ENCODE results near the gene ATOX1.

Gene ATOX1

GRCh38 chr5:151766975-151767374 lies 8.5 kb upstream of the ATOX1 start:
- DNase-seq, result no peak

- DNase-seq, result no peak
Observed at GRCh38 chr5:151764801-151765200, 6.4 kb upstream of the ATOX1 start.

GRCh38 chr5:151758141-151758429 lies 346 bp downstream of the ATOX1 start:
- peak; percentile 36 for DNase-seq

GRCh38 chr5:151757233-151758140 lies 944 bp downstream of the ATOX1 start:
- no peak for DNase-seq

GRCh38 chr5:151755383-151755782 lies 3.0 kb downstream of the ATOX1 start:
- DNase-seq, result no peak

GRCh38 chr5:151751593-151751992 lies 6.8 kb downstream of the ATOX1 start:
- no peak for DNase-seq

- DNase-seq, result peak; percentile 81
Observed at GRCh38 chr5:151751091-151751490, 7.3 kb downstream of the ATOX1 start.

- no peak for DNase-seq
Observed at GRCh38 chr5:151750121-151750520, 8.3 kb downstream of the ATOX1 start.

GRCh38 chr5:151745071-151745705 lies 13.2 kb downstream of the ATOX1 start:
- peak; percentile 84 for DNase-seq

GRCh38 chr5:151743530-151743929 lies 14.9 kb downstream of the ATOX1 start:
- DNase-seq, result no peak

GRCh38 chr5:151742870-151743294 lies 15.5 kb downstream of the ATOX1 start:
- DNase-seq, result no peak

- no peak for DNase-seq
Observed at GRCh38 chr5:151741678-151742423, 16.6 kb downstream of the ATOX1 start.

- DNase-seq, result no peak
Observed at GRCh38 chr5:151740958-151741373, 17.5 kb downstream of the ATOX1 start.

GRCh38 chr5:151740336-151740942 lies 18.0 kb downstream of the ATOX1 start:
- DNase-seq, result peak; percentile 76

- DNase-seq, result no peak
Observed at GRCh38 chr5:151739939-151740335, 18.5 kb downstream of the ATOX1 start.

- DNase-seq, result no peak
Observed at GRCh38 chr5:151739395-151739794, 19.0 kb downstream of the ATOX1 start.

GRCh38 chr5:151738125-151738848 lies 20.1 kb downstream of the ATOX1 start:
- no peak for DNase-seq

- no peak for DNase-seq
Observed at GRCh38 chr5:151737431-151737830, 21.0 kb downstream of the ATOX1 start.

GRCh38 chr5:151735646-151736045 lies 22.8 kb downstream of the ATOX1 start:
- no peak for DNase-seq

GRCh38 chr5:151734064-151734408 lies 24.4 kb downstream of the ATOX1 start:
- DNase-seq, result no peak

- DNase-seq, result no peak
Observed at GRCh38 chr5:151733358-151734063, 24.9 kb downstream of the ATOX1 start.

- DNase-seq, result no peak
Observed at GRCh38 chr5:151730381-151730780, 28.1 kb downstream of the ATOX1 start.
